Transverse colon (tissue), 3 donors: ENCODE data around the gene RIN2.
A peak's percentile ranks its signal among the peaks of the same experiment; 100 is the strongest.

Experiments used
- CTCF ChIP-seq, 5 experiments: fragments of 200-600 bp in 3 of 5; fragments of 450-650 bp in 2 of 5; sonication (generic) in 3 of 5; IDR thresholded peaks; 1 replicate in 2 of 5; 2 replicates in 3 of 5; pipeline ENCODE4 v1.5.1; 2016 to 2017; ENCODE audit warnings: antibody characterized with exemption in 5 of 5, inconsistent platforms in 3 of 5, mild to moderate bottlenecking in 2 of 5, moderate library complexity in 1 of 5
- EP300 ChIP-seq: sonication (generic); formaldehyde crosslinking; IDR thresholded peaks from one replicate; pipeline ENCODE4 v1.6.1; 2017; ENCODE audit warnings: antibody characterized with exemption, low read depth
- POLR2A ChIP-seq: fragments of 450-650 bp; IDR thresholded peaks from one replicate; pipeline ENCODE4 v1.6.1; 2016; ENCODE audit warnings: antibody characterized with exemption, mild to moderate bottlenecking, moderate library complexity

- TF ChIP-seq EP300 (peak; percentile 47), POLR2A (peak; percentile 76), CTCF (IDR thresholded peaks at IDR 0.05) (no peak)
These were observed 448 bp upstream of the RIN2 start for GRCh38 chr20:19757487-19758132.
